Hepatocyte (in vitro differentiated cells): ENCODE data around the gene G6PD. TPM values are rescaled to one million over a fixed set of nuclear protein-coding genes. Genes with fewer than 3 reads are reported as not detected.
A peak's percentile ranks its signal among the peaks of the same experiment; 100 is the strongest.

Experiments
- DNase-seq: peaks from one replicate; pipeline ENCODE4 v3.0.0-alpha.2; 2016; ENCODE audit warnings: low spot score
- H2AFZ ChIP-seq: fragments of 200-600 bp; sonication (generic); 2 replicates; pipeline ENCODE4 v1.6.0; 2016; ENCODE audit warnings: antibody characterized with exemption, mild to moderate bottlenecking
- H3K27ac ChIP-seq: fragments of 200-600 bp; sonication (generic); 2 replicates; pipeline ENCODE4 v1.5.1; 2016; ENCODE audit warnings: mild to moderate bottlenecking
- H3K27me3 ChIP-seq: fragments of 200-600 bp; sonication (generic); 2 replicates; pipeline ENCODE4 v1.6.1; 2016
- H3K36me3 ChIP-seq: fragments of 200-600 bp; sonication (generic); replicated peaks from 2 replicates; pipeline ENCODE4 v1.5.1; 2016; ENCODE audit warnings: low read depth; ENCODE audit not compliant: insufficient read depth
- H3K4me1 ChIP-seq: fragments of 200-600 bp; sonication (generic); 2 replicates; pipeline ENCODE4 v1.5.1; 2016; ENCODE audit warnings: mild to moderate bottlenecking, moderate library complexity; ENCODE audit not compliant: insufficient read depth
- H3K4me2 ChIP-seq: fragments of 200-600 bp; sonication (generic); 2 replicates; pipeline ENCODE4 v1.6.0; 2016
- H3K4me3 ChIP-seq: fragments of 200-600 bp; sonication (generic); 2 replicates; pipeline ENCODE4 v1.5.1; 2016; ENCODE audit warnings: mild to moderate bottlenecking
- H3K79me2 ChIP-seq: fragments of 200-600 bp; sonication (generic); 2 replicates; pipeline ENCODE4 v1.6.0; 2017; ENCODE audit warnings: mild to moderate bottlenecking
- H3K9me2 ChIP-seq: fragments of 200-600 bp; sonication (generic); replicated peaks from 2 replicates; pipeline ENCODE4 v1.6.0; 2017; ENCODE audit warnings: mild to moderate bottlenecking; ENCODE audit not compliant: insufficient read depth
- H3K9me3 ChIP-seq: fragments of 200-600 bp; sonication (generic); 2 replicates; pipeline ENCODE4 v1.5.1; 2016; ENCODE audit warnings: low read depth, mild to moderate bottlenecking
- H4K20me1 ChIP-seq: fragments of 200-600 bp; sonication (generic); 2 replicates; pipeline ENCODE4 v1.6.0; 2016; ENCODE audit warnings: mild to moderate bottlenecking; ENCODE audit not compliant: insufficient read depth, poor library complexity, severe bottlenecking
- EZH2 ChIP-seq: fragments of 200-600 bp; sonication (generic); IDR thresholded peaks from 2 replicates; pipeline ENCODE4 v1.6.1; 2016; ENCODE audit warnings: antibody characterized with exemption, mild to moderate bottlenecking, borderline replicate concordance
- EZH2phosphoT487 ChIP-seq: fragments of 200-600 bp; sonication (generic); IDR thresholded peaks from one replicate; pipeline ENCODE4 v1.6.1; 2018; ENCODE audit warnings: antibody characterized with exemption, mild to moderate bottlenecking, low read depth, moderate library complexity; ENCODE audit not compliant: unreplicated experiment, severe bottlenecking
- whole genome bisulfite sequencing: methylation state at CpG from one replicate; pipeline ENCODE4 v1.1.6; 2016; ENCODE audit warnings: low lambda C conversion rate; ENCODE audit errors: missing lambda C conversion rate; 5-methylcytosine and 5-hydroxymethylcytosine counted together
- polyA plus RNA-seq: library from polyadenylated mRNA; unstranded; fragments of >200 nt; fragmentation: Nextera tagmentation; extraction: Ambion mirVana; gene quantifications from 2 replicates; pipeline ENCODE4 v1.2.1, GENCODE V29; 2016
- total RNA-seq: library from RNA; depleted of rRNA; stranded (reverse); fragments of >200 nt; gene quantifications from 2 replicates; pipeline ENCODE4 v1.2.3, GENCODE V29; 2014
- TF ChIP-seq, protein P1 (sequence below): fragments of 200-600 bp; sonication (generic); IDR thresholded peaks from 2 replicates; pipeline ENCODE4 v1.5.1; 2016; ENCODE audit warnings: antibody characterized with exemption, mild to moderate bottlenecking; ENCODE audit not compliant: poor library complexity

G6PD gene
- total and polyA plus RNA-seq, 2 experiments from 2014 or later = 12.8 to 26.2 TPM

DNA sequence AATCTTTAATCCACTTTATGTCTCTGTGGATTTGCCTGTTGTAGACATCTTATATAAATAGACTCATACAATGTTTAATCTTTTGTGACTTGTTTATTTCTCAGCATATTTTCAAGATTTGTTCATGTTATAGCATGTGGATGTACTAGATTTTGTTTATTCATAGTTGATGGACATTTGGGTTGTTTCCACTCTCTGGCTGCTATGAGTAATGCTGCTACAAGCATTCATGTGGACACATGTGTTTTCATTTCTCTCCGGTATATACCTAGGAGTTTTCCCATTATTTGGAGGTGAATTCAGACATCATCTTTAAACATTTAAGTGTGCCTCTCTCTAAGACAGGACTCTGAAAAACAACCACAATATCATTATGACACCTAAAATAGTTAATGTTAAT lies 3.1 kb upstream of the G6PD start:
- no peaks in the 10 kb centered on the region for H3K36me3 ChIP-seq
- no peaks in the 10 kb centered on the region for H3K9me3 ChIP-seq
- no peak for DNase-seq
- TF ChIP-seq EZH2phosphoT487 = no peak
- TF ChIP-seq, protein P1, sequence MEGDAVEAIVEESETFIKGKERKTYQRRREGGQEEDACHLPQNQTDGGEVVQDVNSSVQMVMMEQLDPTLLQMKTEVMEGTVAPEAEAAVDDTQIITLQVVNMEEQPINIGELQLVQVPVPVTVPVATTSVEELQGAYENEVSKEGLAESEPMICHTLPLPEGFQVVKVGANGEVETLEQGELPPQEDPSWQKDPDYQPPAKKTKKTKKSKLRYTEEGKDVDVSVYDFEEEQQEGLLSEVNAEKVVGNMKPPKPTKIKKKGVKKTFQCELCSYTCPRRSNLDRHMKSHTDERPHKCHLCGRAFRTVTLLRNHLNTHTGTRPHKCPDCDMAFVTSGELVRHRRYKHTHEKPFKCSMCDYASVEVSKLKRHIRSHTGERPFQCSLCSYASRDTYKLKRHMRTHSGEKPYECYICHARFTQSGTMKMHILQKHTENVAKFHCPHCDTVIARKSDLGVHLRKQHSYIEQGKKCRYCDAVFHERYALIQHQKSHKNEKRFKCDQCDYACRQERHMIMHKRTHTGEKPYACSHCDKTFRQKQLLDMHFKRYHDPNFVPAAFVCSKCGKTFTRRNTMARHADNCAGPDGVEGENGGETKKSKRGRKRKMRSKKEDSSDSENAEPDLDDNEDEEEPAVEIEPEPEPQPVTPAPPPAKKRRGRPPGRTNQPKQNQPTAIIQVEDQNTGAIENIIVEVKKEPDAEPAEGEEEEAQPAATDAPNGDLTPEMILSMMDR = no peak
- TF ChIP-seq EZH2 = no peak
- H2AFZ ChIP-seq = no peak overlapping the region
- peaks cover 3% of the 10 kb centered on the region for H3K4me1 ChIP-seq
- H3K27me3 ChIP-seq = no peaks in the 10 kb centered on the region
- no peaks in the 10 kb centered on the region for H3K9me2 ChIP-seq
- H3K4me3 ChIP-seq = no peak overlapping the region
- no peaks in the 10 kb centered on the region for H4K20me1 ChIP-seq
- no peak overlapping the region for H3K27ac ChIP-seq
- no peak overlapping the region for H3K4me2 ChIP-seq
- 92% methylated on average over 1 of the region's 1 CpG for WGBS
- peaks cover 39% of the 10 kb centered on the region for H3K79me2 ChIP-seq

DNA sequence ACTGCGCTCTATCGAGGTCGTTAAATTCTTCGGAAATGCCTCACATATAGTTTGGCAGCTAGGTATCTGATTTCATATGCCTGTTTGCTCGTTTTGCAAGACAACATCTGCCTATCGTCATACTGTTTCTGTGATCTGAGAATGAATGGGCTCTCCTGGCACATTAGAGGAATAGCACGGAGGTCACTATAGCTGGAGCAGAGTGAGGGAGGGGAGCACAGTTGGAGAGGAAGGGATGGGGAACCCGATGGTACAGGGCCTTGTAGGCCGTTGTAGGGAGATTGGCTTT lies 1.3 kb upstream of the G6PD start:
- H3K9me2 ChIP-seq = no peaks in the 10 kb centered on the region
- no peaks in the 10 kb centered on the region for H4K20me1 ChIP-seq
- H3K27me3 ChIP-seq = no peaks in the 10 kb centered on the region
- H3K36me3 ChIP-seq = no peaks in the 10 kb centered on the region
- peak overlapping the region; percentile 99 for H3K27ac ChIP-seq
- DNase-seq = no peak
- peaks cover 39% of the 10 kb centered on the region for H3K79me2 ChIP-seq
- TF ChIP-seq, protein P1 = no peak
- TF ChIP-seq EZH2 = no peak
- TF ChIP-seq EZH2phosphoT487 = no peak
- H3K9me3 ChIP-seq = no peaks in the 10 kb centered on the region
- peak overlapping the region; percentile 73 for H3K4me3 ChIP-seq
- 34% methylated on average over 9 of the region's 9 CpGs for WGBS
- H3K4me2 ChIP-seq = peak overlapping the region; percentile 82
- peak overlapping the region; percentile 44 for H2AFZ ChIP-seq
- peaks cover 3% of the 10 kb centered on the region for H3K4me1 ChIP-seq

DNA sequence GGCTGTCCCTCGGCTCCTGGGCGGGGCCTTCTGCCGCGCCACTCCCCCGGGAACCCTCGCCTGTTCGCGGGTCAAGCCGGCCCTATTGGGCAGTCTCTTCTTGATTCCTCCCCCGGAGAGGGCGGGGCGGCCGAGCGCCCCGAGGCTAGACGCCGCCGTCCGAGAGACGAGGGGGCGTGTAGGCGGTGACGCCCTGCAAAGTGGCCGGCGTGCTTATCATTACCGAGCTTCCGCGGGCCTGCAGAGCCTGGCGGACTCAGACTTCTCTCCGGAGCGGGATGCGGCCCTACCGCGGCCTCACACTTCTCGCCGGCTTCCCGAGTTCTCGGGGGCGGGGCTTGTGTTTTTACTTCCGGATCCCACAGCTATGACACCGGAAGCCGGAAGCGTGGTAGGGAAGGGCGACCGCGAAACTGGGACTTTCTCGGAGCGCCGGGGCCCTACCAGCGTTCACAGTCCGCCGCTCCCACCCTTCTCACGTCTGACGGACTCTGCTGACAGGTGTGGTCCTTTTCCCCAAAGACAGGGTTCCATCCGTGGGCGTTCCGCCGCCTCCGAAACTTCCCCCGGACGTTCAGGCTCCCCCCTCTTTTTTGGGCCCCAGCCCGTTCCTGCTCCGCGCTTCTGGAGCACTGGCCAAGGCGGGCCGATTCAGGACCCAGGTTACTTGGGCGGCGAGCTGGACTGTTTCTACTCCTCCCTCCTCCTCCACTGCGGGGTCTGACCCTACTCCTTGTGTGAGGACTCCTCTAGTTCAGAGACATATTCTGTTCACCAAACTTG lies 790 bp upstream of the G6PD start, which contains the start of gene IKBKG:
Gene IKBKG (plus strand): TSS at position 376 of the 783 bp plus-strand sequence. CDS start 4,383 bp downstream, outside the sequence.
- H3K4me2 ChIP-seq = peak within 1 kb of the TSS; percentile 86
- H3K4me3 ChIP-seq = peak within 1 kb of the TSS; percentile 73
- H3K27me3 ChIP-seq = no peaks in the 10 kb centered on the region
- no peaks in the 10 kb centered on the region for H3K36me3 ChIP-seq
- no peaks in the 10 kb centered on the region for H3K9me2 ChIP-seq
- H4K20me1 ChIP-seq = no peaks in the 10 kb centered on the region
- no peaks in the 10 kb centered on the region for H3K9me3 ChIP-seq
- H2AFZ ChIP-seq = peak within 1 kb of the TSS; percentile 63
- TF ChIP-seq EZH2phosphoT487 (no peak), EZH2 (no peak)
- TF ChIP-seq, protein P1 = no peak
- H3K79me2 ChIP-seq = peaks cover 39% of the 10 kb centered on the region
- peak; percentile 93 for DNase-seq
- WGBS = 50% methylated on average over 62 of the region's 69 CpGs
- peaks cover 3% of the 10 kb centered on the region for H3K4me1 ChIP-seq
- peak within 1 kb of the TSS; percentile 99 for H3K27ac ChIP-seq
